ENCODE results near the gene CRYL1. TPM values are rescaled to one million over a fixed set of nuclear protein-coding genes. Genes with fewer than 3 reads are reported as not detected.

Gene CRYL1
- total RNA-seq, 3 donors from 2014 or later = 27.5 to 68.3 (median 29.0) TPM

GRCh38 chr13:20415306-20415679 lies 110.4 kb downstream of the CRYL1 start:
- H3K27me3 ChIP-seq = no peaks in the 10 kb centered on the region

GRCh38 chr13:20414546-20415305 lies 110.9 kb downstream of the CRYL1 start:
- Histone ChIP-seq H3K4me1 (no peaks in the 10 kb centered on the region), H3K4me3 (no peak overlapping the region), H3K27ac (no peak overlapping the region), H3K9me3 (no peaks in the 10 kb centered on the region), H3K27me3 (no peaks in the 10 kb centered on the region), H3K36me3 (no peaks in the 10 kb centered on the region)
- intact Hi-C loops (cut with DNase I; ENCODE audit: low total_unique reads) = no loop called here
- DNase-seq (ENCODE audit: low spot score in 2 of 2) = peak in 1 of 2 donors; percentile 22
- TF ChIP-seq POLR2A (IDR thresholded peaks at IDR 0.05) = no peak
- TF ChIP-seq CTCF (IDR thresholded peaks at IDR 0.05) = no peak
- TF ChIP-seq POLR2AphosphoS5 (IDR thresholded peaks at IDR 0.05) = no peak

More at GRCh38 chr13:20415306-20415679, 110.4 kb downstream of the CRYL1 start:
- H3K27ac ChIP-seq = no peak overlapping the region
- no peak for DNase-seq (ENCODE audit: low spot score in 2 of 2)
- H3K4me3 ChIP-seq = no peak overlapping the region
- no peaks in the 10 kb centered on the region for H3K4me1 ChIP-seq
- no peaks in the 10 kb centered on the region for H3K9me3 ChIP-seq
- H3K36me3 ChIP-seq = no peaks in the 10 kb centered on the region
- no peak for TF ChIP-seq CTCF (IDR thresholded peaks at IDR 0.05)
- no peak for TF ChIP-seq POLR2AphosphoS5 (IDR thresholded peaks at IDR 0.05)
- no peak for TF ChIP-seq POLR2A (IDR thresholded peaks at IDR 0.05)
- intact Hi-C loops (cut with DNase I; ENCODE audit: low total_unique reads) = no loop called here

- DNase-seq (ENCODE audit: low spot score in 2 of 2) = no peak
- TF ChIP-seq POLR2AphosphoS5 (IDR thresholded peaks at IDR 0.05) (no peak), CTCF (IDR thresholded peaks at IDR 0.05) (no peak), POLR2A (IDR thresholded peaks at IDR 0.05) (no peak)
- no peaks in the 10 kb centered on the region for H3K36me3 ChIP-seq
- H3K4me1 ChIP-seq = no peaks in the 10 kb centered on the region
- intact Hi-C loops (cut with DNase I; ENCODE audit: low total_unique reads) = no loop called here
- H3K4me3 ChIP-seq = no peak overlapping the region
- no peaks in the 10 kb centered on the region for H3K27me3 ChIP-seq
- H3K27ac ChIP-seq = no peak overlapping the region
- no peaks in the 10 kb centered on the region for H3K9me3 ChIP-seq
Measured at GRCh38 chr13:20412691-20413355, 112.8 kb downstream of the CRYL1 start.

GRCh38 chr13:20411638-20412342 lies 113.9 kb downstream of the CRYL1 start:
- H3K4me1 ChIP-seq = no peaks in the 10 kb centered on the region
- H3K27me3 ChIP-seq = no peaks in the 10 kb centered on the region
- H3K4me3 ChIP-seq = no peak overlapping the region
- H3K27ac ChIP-seq = no peak overlapping the region
- DNase-seq (ENCODE audit: low spot score in 2 of 2) = peak in 1 of 2 donors; percentile 10
- H3K36me3 ChIP-seq = no peaks in the 10 kb centered on the region
- no peaks in the 10 kb centered on the region for H3K9me3 ChIP-seq
- intact Hi-C loops (cut with DNase I; ENCODE audit: low total_unique reads) = no loop called here
- TF ChIP-seq POLR2A (IDR thresholded peaks at IDR 0.05) (no peak), CTCF (IDR thresholded peaks at IDR 0.05) (no peak), POLR2AphosphoS5 (IDR thresholded peaks at IDR 0.05) (no peak)

GRCh38 chr13:20410726-20411125 lies 114.9 kb downstream of the CRYL1 start:
- Histone ChIP-seq H3K4me1 (no peaks in the 10 kb centered on the region), H3K4me3 (no peak overlapping the region), H3K36me3 (no peaks in the 10 kb centered on the region), H3K27me3 (no peaks in the 10 kb centered on the region), H3K9me3 (no peaks in the 10 kb centered on the region), H3K27ac (no peak overlapping the region)
- intact Hi-C loops (cut with DNase I; ENCODE audit: low total_unique reads) = no loop called here
- no peak for DNase-seq (ENCODE audit: low spot score in 2 of 2)
- TF ChIP-seq CTCF (IDR thresholded peaks at IDR 0.05) (no peak), POLR2AphosphoS5 (IDR thresholded peaks at IDR 0.05) (no peak), POLR2A (IDR thresholded peaks at IDR 0.05) (no peak)

All from breast epithelium (tissue), 4 donors.